LNCaP clone FGC (cell line): ENCODE measurements around the gene NPAS3.

Experiments used
- DNase-seq: peaks from one replicate; pipeline ENCODE4 v3.0.0-alpha.2; 2011; ENCODE audit warnings: low read depth
- H3K4me3 ChIP-seq: 2 replicates; pipeline ENCODE4 v1.5.1; 2011; ENCODE audit warnings: mild to moderate bottlenecking, low read depth, low read length, control low read depth
- TF ChIP-seq, protein P1 (sequence below): IDR thresholded peaks from 2 replicates; pipeline ENCODE4 v1.5.1; 2012; ENCODE audit warnings: mild to moderate bottlenecking; ENCODE audit not compliant: control insufficient read depth, insufficient read depth; ENCODE audit errors: extremely low read depth

NPAS3 gene

DNA sequence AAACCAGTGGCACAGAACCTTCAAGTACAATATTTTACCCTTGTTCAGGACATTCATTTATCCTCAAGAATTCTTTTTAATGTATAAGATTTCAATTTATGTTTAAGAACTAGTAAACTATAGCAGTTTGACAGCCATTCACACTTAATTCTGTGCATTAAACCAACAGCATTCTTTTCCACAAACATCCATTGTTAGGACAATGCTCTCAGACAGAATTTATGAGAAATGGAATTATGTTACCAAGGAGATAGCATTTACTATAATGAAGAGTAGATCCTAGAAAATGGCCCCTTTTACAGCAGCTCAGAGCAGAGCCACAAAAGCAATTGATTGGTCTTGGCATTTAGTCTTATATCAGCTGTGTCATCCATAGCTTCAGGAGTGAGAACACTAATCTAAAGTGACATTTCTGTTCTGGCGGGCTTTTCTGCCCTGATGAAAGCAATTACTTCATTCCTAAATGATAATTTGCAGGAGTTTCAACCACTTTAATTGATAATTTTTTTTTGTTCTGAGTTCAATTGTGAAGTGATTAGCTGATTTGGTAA is 268.9 kb downstream of the NPAS3 start:
- TF ChIP-seq, protein P1, sequence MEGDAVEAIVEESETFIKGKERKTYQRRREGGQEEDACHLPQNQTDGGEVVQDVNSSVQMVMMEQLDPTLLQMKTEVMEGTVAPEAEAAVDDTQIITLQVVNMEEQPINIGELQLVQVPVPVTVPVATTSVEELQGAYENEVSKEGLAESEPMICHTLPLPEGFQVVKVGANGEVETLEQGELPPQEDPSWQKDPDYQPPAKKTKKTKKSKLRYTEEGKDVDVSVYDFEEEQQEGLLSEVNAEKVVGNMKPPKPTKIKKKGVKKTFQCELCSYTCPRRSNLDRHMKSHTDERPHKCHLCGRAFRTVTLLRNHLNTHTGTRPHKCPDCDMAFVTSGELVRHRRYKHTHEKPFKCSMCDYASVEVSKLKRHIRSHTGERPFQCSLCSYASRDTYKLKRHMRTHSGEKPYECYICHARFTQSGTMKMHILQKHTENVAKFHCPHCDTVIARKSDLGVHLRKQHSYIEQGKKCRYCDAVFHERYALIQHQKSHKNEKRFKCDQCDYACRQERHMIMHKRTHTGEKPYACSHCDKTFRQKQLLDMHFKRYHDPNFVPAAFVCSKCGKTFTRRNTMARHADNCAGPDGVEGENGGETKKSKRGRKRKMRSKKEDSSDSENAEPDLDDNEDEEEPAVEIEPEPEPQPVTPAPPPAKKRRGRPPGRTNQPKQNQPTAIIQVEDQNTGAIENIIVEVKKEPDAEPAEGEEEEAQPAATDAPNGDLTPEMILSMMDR, result no peak
- no peak for DNase-seq
- no peak overlapping the region for H3K4me3 ChIP-seq

DNA sequence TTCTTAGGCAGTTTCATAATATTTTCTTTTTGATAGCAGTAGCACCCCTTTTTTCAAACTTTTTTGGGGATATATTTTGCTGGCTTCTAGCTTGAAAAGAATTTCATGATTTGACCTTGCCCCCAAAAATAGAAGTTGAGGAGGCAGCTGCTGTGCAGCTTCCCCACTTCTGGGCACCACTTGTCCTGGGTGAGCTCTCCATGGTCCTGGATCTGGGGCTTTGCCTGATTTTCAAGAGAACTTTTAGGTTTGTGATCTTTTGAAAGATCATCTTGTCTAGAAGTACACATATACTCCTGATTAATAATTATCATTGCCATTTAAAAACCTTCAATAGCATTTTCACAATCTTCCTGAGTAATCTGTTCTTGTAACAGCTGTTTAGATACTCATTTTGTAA is 271.6 kb downstream of the NPAS3 start:
- TF ChIP-seq, protein P1, result no peak
- DNase-seq, result no peak
- H3K4me3 ChIP-seq, result no peak overlapping the region

DNA sequence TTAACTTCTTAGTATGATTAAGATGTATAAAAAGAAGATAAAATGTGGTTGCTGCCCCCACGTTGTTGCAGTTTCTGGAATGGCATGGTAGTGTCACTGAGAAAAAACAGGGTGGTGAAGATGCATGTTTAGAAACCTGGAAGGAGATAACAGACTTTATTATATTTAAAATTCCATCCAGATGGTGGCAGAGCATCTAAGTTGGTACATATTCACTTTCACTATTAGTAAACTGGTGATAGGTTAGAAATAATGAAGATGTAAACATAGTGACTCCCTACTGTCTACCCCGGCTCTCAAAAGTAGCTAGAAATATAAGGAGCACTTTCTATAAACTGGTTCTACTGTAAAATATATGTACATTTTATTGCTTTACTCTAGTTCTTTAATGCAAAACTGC is 279.3 kb downstream of the NPAS3 start:
- TF ChIP-seq, protein P1, result no peak
- H3K4me3 ChIP-seq, result no peak overlapping the region

DNA sequence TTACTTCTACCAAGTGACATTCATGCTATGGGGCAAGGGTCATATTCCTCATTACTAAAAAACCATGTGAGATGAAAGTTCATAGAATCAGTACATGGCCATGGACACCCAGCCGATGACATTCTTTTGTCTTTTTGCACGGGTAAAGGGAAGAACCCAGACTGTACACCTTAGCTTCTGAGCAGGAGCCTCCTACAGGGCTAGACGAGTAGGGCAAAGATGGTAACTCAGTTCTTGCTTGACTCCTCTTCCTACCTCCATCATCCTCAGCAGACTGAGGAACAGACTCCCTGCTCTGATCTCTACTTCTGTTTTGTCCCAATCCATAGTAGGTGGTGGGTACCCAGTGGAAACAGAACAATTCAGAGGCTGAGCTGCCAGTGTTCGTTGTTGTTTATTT is 281.3 kb downstream of the NPAS3 start:
- no peak overlapping the region for H3K4me3 ChIP-seq
- no peak for DNase-seq
- TF ChIP-seq, protein P1, result no peak

More for the DNA sequence above, 279.3 kb downstream of the NPAS3 start:
- DNase-seq, result no peak

DNA sequence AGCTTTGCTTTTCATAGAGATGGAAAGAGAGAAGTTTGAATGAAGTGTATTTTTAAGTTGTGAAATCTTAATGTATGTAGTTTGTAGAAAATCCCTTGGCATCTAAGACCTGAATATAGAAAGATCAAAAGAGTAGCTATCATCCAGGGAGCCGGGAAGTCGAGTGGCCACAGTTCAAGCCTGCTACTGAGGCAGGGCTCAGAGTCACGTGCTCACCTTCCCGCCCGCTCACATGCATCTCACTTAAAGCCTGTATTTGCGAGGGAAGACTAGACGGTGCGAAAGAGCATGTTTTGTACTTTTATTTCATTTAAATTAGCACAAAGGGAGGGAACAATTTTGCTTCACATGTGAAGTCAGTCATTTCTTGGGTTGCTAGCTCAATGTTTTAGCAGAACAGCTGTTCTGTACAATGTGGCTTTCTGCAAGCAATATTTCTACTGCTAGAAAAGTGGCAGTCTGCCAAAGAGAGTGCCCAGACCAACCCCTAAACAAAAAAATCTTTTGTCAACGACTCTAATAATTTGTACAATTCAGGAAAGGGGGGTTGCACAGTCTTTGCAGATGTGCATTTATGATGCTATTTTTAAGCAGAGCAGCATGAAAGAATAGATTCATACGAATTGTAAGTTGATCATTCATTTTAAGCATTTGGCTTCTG is 290.7 kb downstream of the NPAS3 start:
- no peak for DNase-seq
- H3K4me3 ChIP-seq, result no peak overlapping the region
- TF ChIP-seq, protein P1, result no peak

DNA sequence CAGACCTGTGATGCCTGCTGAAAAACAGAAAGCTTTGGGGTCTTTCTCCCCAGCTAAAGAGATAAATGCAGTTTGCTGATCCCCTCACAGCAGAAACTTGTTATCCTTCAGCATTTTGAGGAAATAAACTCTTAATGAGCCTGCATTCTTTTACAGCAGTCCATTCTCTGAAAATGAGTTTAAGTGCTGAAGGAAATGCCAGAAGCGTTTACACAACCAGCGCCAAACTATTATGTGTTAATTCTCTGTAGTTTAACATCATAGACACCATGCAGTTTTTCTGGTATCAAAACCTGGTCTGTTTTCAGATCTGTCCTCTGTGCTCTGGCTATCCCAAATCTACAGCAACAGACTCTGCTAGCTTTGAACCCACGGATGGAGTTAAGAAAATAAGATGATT is 291.3 kb downstream of the NPAS3 start:
- DNase-seq, result no peak
- TF ChIP-seq, protein P1, result no peak
- H3K4me3 ChIP-seq, result no peak overlapping the region

DNA sequence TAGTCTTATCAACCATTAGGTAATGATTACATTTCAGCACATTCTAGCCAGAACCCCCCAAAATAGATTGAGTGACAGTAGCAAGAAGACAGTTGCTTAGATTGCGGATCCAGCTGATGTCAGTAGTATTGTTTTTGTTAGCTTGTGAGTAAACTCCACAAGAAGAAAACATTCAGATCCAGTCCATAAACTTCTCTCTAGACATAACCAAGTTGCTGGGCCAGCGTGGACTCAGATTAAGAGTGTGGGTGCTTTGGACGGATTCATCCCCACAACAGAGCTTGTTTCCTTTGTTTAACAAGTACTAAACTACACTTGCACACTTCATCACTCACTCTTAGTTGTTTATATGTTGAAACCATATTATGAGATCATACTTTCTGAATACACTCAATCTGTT is 293.4 kb downstream of the NPAS3 start:
- TF ChIP-seq, protein P1, result no peak
- DNase-seq, result no peak
- H3K4me3 ChIP-seq, result no peak overlapping the region
